CD4-positive, alpha-beta T cell treated with Interleukin-21 for 1 hour (primary cell): ENCODE data around the gene SLC6A11.

Source experiments
- DNase-seq: peaks from one replicate; pipeline ENCODE4 v3.0.0-alpha.2; 2020

Gene SLC6A11

GRCh38 chr3:10957976-10958749 lies 142.1 kb downstream of the SLC6A11 start:
- no peak for DNase-seq

DNA sequence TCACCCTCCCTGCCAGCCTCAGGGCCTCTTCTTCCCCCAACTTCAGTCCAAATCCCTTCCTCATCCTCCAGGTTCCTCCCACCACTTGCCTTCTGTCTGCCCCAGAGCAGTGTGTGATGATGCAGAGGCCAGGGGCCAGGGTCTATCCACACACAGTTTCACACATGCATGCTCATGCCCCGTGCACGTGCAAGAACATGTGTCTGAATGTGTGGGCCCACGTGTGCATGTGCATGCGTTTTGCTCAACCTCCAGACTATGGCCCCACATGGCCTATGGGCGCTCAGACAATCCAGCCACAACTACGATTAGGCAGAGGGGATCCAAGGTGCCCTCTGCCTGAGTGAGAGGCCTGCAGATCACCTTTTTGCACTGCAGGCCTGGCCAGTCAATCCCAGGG lies 144.2 kb downstream of the SLC6A11 start:
- DNase-seq, result no peak

DNA sequence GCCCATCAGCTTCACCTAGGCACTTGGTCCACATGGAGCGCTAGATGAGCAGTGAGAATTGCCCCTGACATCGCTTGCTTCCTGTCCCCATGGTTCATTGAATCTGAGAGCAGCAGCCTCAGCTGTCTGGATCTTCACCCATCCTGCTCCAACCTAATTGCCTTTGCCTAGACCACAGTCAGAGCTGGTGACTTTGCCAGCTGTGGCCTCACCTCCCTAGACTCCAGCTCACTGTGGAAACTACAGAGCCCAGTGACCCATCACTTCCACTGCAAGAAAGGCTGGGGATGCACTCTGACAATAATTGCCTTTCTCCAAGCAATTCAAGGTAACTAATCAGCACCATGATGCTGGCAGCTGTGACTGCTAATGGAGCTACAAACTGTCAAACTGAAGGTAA lies 145.9 kb downstream of the SLC6A11 start:
- DNase-seq, result no peak

DNA sequence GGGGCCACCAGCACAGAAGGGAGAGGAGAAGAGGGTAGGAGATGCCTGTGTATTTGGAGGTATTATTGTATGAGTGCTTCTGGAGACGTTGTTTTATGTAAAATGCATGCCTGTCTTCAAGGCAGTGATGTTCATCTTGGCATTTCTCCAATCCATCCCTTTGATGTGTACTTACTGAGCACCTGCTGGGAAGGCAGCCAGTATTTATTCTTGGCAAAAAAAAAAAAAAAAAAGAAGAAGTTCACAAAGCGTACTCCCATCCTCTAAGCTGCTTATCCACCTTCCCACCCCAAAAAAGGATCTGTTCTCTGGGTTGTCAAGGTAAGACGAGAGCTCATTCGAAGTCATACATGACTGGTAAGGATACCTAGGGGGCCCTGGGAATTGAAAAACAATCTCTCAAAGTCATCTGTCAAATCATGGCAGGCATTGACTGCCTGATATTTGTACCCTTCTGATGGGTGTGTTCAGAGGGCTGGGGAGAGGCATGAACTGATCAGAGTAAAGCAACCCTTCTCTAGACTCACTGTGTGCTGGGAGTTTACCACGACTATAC lies 146.5 kb downstream of the SLC6A11 start:
- no peak for DNase-seq

DNA sequence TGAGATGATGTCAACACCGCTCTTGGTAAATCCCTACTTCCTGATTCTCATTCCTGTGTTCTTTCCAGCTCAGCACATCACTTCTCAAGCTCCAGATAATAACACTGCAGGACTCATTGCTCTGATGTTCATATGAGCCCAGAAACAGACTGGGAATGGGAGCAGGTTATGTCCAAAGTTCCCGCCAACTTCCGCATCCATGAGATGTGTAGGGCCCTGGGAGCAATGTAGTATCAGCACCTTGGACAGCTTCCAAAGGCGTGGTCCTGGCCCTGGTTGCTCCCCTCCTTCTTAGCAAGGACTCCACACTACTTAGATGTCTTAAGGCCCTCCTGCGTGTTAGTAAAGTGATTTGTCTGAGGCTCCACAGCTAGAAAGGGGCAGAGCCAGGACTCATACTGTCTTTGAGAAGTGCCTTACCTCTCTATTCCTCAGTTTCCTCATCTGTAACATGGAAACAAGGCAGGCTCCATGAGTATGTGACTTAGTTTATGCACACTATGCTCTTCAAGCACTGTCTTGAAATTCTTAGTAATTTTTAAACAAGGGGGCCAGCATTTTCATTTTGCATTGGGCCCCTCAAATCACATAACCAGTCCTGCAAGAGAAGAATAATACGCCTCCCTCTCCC lies 148.6 kb downstream of the SLC6A11 start:
- DNase-seq, result no peak

- no peak for DNase-seq
Measured at GRCh38 chr3:10968401-10968800, 152.4 kb downstream of the SLC6A11 start.

- no peak for DNase-seq
Measured at GRCh38 chr3:10970306-10970960, 154.4 kb downstream of the SLC6A11 start.

DNA sequence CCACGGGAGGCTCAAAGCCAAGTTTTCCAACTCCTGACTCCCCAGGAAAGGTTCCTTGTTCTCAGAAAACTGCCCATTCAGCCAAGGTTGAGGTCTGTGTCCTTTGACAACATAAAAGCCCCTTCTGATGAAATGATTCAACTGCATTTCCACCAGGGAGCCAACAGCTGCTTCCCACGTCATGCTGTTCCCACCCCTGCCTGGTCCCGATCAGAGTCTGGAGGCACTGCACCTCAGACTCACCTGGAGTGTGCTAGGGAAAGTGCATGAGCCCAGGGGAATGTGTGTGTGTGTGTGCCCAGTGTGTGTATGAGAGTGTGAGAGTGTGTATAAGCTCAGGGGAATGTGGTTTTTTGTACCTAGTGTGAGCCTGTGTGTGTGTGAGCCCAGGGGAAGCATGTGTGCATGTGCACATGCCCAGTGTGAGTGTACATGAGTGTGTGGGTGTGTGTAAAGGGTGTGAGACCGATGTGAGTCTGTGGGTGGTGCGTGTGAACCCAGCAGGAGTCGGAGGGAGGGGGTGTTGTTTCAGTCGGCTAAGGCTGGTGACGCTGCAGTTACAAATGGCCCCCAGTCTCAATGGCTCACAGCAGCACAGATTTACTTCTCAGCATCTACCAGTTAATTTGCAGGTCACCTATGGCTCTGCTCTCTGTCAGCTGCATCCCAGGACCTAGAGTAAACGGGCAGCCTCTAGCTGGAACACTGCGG lies 156.2 kb downstream of the SLC6A11 start:
- DNase-seq, result no peak

DNA sequence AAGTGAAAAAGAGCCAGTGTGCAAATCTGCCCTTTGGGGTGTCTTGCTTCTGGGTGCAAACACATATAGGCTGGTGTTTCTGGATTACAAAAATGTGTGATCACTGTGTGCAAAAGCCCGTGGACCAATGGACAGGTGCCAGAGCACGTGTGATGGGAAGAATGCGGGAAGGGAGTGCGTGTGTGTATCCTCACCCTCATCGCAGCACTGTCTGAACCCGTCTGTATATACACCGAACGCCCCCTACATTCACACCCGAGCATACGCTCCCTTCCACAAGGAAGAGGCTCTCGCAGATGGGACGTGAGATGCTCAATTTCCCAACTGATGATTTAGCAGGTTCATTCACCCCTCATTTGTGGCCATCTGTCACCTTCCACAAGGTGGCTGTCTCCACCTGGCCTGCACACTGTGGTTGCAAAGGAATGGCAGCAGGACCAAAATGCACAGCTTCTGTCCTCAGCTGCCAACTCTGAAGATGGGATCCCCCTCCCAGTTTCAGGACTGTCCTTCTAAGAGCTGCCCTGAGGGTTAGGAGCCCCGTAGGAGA lies 157.1 kb downstream of the SLC6A11 start:
- no peak for DNase-seq

- DNase-seq, result no peak
Measured at GRCh38 chr3:10974131-10974530, 158.1 kb downstream of the SLC6A11 start.

GRCh38 chr3:10974746-10975375 lies 158.8 kb downstream of the SLC6A11 start:
- DNase-seq, result no peak

DNA sequence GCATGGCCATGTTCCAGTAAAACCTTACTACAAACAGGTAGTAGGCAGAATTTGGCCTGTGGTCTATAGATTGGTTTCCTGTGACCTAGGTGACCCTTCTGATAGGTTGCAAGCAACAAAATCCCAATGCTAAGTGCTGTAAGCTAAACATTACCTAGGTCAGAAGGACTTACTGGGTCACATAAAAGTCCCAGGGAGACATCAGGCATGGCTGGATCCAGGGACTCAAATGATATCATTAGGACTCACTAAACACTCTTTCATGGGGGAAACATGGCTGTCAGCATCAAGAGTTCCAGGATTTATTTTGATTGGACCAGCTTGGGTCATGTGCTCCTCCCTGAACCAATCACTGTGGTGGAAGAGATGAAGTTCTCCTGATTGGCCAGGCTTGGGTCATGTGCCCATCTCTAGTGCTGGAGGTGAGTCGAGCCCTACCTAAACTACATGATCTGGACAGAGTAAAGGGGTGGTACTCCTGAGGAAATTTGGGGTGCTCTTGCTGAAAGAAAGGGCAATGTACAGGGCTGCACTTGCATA lies 159.7 kb downstream of the SLC6A11 start:
- no peak for DNase-seq

DNA sequence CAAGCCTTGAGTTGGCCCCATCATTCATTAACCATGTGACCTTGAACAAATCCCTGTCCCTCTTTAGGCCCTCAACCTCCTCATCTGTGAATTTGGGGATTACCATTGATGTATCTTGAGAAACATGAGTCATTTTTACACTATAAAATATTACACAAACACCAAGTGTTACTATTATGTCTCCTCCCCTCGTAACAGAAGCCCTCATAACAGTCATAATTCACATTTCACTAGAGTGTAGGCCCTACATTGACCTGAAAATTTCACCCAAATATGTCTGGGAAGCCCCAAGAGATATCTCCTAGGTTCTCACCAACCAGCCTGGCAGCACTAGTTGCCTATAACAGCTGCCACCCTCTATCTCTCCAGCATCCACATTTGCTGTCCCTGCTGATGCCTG lies 160.7 kb downstream of the SLC6A11 start:
- DNase-seq, result no peak

GRCh38 chr3:10977892-10978510 lies 162.0 kb downstream of the SLC6A11 start:
- DNase-seq, result no peak

DNA sequence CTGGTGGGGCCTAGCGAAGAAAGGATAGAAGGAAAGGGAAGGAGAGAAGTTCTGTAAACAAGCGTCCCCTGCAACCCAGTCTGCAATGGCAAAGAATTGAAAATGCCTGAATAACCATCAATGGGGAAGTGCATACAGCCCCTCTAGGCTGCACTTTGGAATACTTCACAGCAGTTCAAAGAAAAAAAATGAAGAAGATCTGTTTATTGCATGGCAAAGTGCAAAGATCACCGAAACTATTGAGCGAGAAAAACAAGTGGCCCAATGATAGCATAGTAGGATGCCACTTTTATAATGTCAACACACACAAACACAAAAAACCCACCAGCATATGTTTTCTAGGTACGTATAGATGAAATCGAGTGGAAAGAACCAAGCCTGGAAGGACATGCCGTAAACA lies 162.9 kb downstream of the SLC6A11 start:
- no peak for DNase-seq

GRCh38 chr3:10980312-10980711 lies 164.3 kb downstream of the SLC6A11 start:
- DNase-seq, result no peak

- DNase-seq, result no peak
Measured at GRCh38 chr3:10981031-10981430, 165.0 kb downstream of the SLC6A11 start.

- no peak for DNase-seq
Measured at GRCh38 chr3:10981961-10982360, 165.9 kb downstream of the SLC6A11 start.

- DNase-seq, result no peak
Measured at GRCh38 chr3:10982782-10983181, 166.8 kb downstream of the SLC6A11 start.

- DNase-seq, result peak; percentile 10
Measured at GRCh38 chr3:10983219-10983916, 167.3 kb downstream of the SLC6A11 start.

DNA sequence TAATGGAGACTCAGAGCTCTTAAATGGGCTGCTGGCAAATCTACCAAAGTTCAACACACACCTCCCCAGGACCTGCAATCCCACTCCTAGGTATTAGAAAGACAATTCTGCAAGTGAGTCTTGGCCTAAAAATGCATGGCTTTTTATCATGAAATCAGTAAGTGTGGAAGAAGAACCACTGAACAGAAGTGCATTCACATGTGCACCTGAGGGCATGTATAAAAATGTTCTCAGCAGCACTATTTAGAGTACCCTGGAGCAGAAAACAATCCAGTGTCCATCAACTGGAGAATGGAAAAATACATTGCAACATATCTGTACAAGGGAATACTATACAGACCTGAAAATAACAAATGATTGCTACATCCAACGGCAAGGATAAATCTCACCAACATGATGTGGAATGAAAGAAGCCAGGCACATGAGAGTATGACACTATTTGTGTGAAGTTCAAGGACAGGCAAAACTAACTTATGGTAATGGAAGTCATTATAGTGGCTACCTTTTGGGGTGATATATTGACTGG lies 168.4 kb downstream of the SLC6A11 start:
- DNase-seq, result no peak
